Activated CD8-positive, alpha-beta T cell treated with anti-CD3 and anti-CD28 coated beads for 36 hours (primary cell): ENCODE data around the gene DCAF8. TPM values are rescaled to one million over a fixed set of nuclear protein-coding genes. Genes with fewer than 3 reads are reported as not detected.
A peak's percentile ranks its signal among the peaks of the same experiment; 100 is the strongest.

Experiments
- ATAC-seq: fragments of 200-7000 bp; cut with Tn5 transposase; one replicate; pipeline ENCODE4 v1.10.0; 2021; ENCODE audit warnings: mild to moderate bottlenecking, moderate library complexity
- CTCF ChIA-PET: fragments of 350-600 bp; sonication (Branson Sonifier 250); formaldehyde crosslinking; loops from one replicate; lab custom pipeline; 2021; ENCODE audit warnings: antibody characterized with exemption; lab: Charles Lee
- POLR2A ChIA-PET: fragments of 350-600 bp; sonication (Branson Sonifier 250); formaldehyde crosslinking; loops from one replicate; lab custom pipeline; 2021; ENCODE audit warnings: antibody characterized with exemption; lab: Charles Lee
- DNase-seq: peaks from one replicate; pipeline ENCODE4 v3.0.0-alpha.2; 2020
- H3K27ac Mint-ChIP-seq: one replicate; pipeline ENCODE4 v1.8.0; 2021; ENCODE audit warnings: mild to moderate bottlenecking, mixed read lengths
- H3K27me3 Mint-ChIP-seq: one replicate; pipeline ENCODE4 v1.8.0; 2021; ENCODE audit warnings: mixed read lengths
- H3K36me3 Mint-ChIP-seq: one replicate; pipeline ENCODE4 v1.8.0; 2021; ENCODE audit warnings: low read depth, mixed read lengths
- H3K4me1 Mint-ChIP-seq: one replicate; pipeline ENCODE4 v1.8.0; 2021; ENCODE audit warnings: low read depth, mixed read lengths
- H3K4me3 Mint-ChIP-seq: one replicate; pipeline ENCODE4 v1.8.0; 2021; ENCODE audit warnings: mild to moderate bottlenecking, moderate library complexity, mixed read lengths
- H3K9me3 Mint-ChIP-seq: one replicate; pipeline ENCODE4 v1.8.0; 2021; ENCODE audit warnings: mixed read lengths
- CTCF ChIP-seq: fragments of 200-600 bp; IDR thresholded peaks from one replicate; pipeline ENCODE4 v1.8.0; 2022; ENCODE audit warnings: antibody characterized with exemption, mild to moderate bottlenecking
- intact Hi-C: fragments of 100-400 bp; cut with micrococcal nuclease; formaldehyde crosslinking; loops from one replicate; pipeline ENCODE4 v1.10.0; 2022
- total RNA-seq, 2 experiments: library from RNA; stranded (reverse); gene quantifications; one replicate each; pipeline ENCODE4 v1.2.3, GENCODE V29; 2021

DCAF8 gene
- total RNA-seq, 2 experiments from 2014 or later = 116 TPM

GRCh38 chr1:160168016-160168415, 94.3 kb downstream of the DCAF8 start:
- H3K9me3 Mint-ChIP-seq = no peaks in the 10 kb centered on the region
- no peaks in the 10 kb centered on the region for H3K36me3 Mint-ChIP-seq
- no peak for TF ChIP-seq CTCF
- ATAC-seq (no peak), DNase-seq (no peak)
- no peak overlapping the region for H3K4me3 Mint-ChIP-seq
- ChIA-PET POLR2A (no interaction called here), CTCF (interaction anchor here (1.5 to 1.7 kb wide), 2 partner anchors 82 to 84 kb away, joined by 7 read pairs; no protein-coding TSS in a partner anchor)
- intact Hi-C loops = loop anchor here (5.0 kb wide), 1 partner anchor 81 kb away; no protein-coding TSS in a partner anchor
- H3K27me3 Mint-ChIP-seq = peaks cover 11% of the 10 kb centered on the region
- no peak overlapping the region for H3K27ac Mint-ChIP-seq
- peaks cover 33% of the 10 kb centered on the region for H3K4me1 Mint-ChIP-seq

- intact Hi-C loops = loop anchor here (5.0 kb wide), 1 partner anchor 80 kb away; no protein-coding TSS in a partner anchor
- H3K27ac Mint-ChIP-seq = no peak overlapping the region
- H3K27me3 Mint-ChIP-seq = peaks cover 11% of the 10 kb centered on the region
- H3K36me3 Mint-ChIP-seq = no peaks in the 10 kb centered on the region
- peaks cover 33% of the 10 kb centered on the region for H3K4me1 Mint-ChIP-seq
- no peak overlapping the region for H3K4me3 Mint-ChIP-seq
- peak; percentile 87 for ATAC-seq
- peak; percentile 65 for DNase-seq
- no peak for TF ChIP-seq CTCF
- POLR2A ChIA-PET = interaction anchor here (1.0 kb wide), 1 partner anchor 66 kb away, joined by 3 read pairs; no protein-coding TSS in a partner anchor
- no peaks in the 10 kb centered on the region for H3K9me3 Mint-ChIP-seq
- CTCF ChIA-PET = interaction anchor here (0.9 to 1.5 kb wide), 3 partner anchors 14 to 84 kb away, joined by 3 to 7 read pairs (median 3); no protein-coding TSS in a partner anchor
Observed at GRCh38 chr1:160167580-160167979, 94.8 kb downstream of the DCAF8 start.

GRCh38 chr1:160167056-160167455, 95.3 kb downstream of the DCAF8 start:
- CTCF ChIA-PET = interaction anchor here (0.9 to 1.5 kb wide), 3 partner anchors 15 to 85 kb away, joined by 3 to 7 read pairs (median 3); no protein-coding TSS in a partner anchor
- H3K9me3 Mint-ChIP-seq = no peaks in the 10 kb centered on the region
- H3K4me1 Mint-ChIP-seq = peaks cover 33% of the 10 kb centered on the region
- no peak overlapping the region for H3K4me3 Mint-ChIP-seq
- POLR2A ChIA-PET = interaction anchor here (1.0 kb wide), 2 partner anchors 66 to 85 kb away, joined by 3 to 4 read pairs; no protein-coding TSS in a partner anchor
- no peak overlapping the region for H3K27ac Mint-ChIP-seq
- H3K36me3 Mint-ChIP-seq = no peaks in the 10 kb centered on the region
- intact Hi-C loops = loop anchor here (5.0 kb wide), 1 partner anchor 80 kb away; no protein-coding TSS in a partner anchor
- ATAC-seq (no peak), DNase-seq (no peak)
- no peak for TF ChIP-seq CTCF
- peaks cover 11% of the 10 kb centered on the region for H3K27me3 Mint-ChIP-seq

- ATAC-seq = no peak
- POLR2A ChIA-PET = interaction anchor here (1.0 kb wide), 2 partner anchors 65 to 86 kb away, joined by 3 to 4 read pairs; no protein-coding TSS in a partner anchor
- H3K9me3 Mint-ChIP-seq = no peaks in the 10 kb centered on the region
- DNase-seq = peak; percentile 15
- H3K4me3 Mint-ChIP-seq = no peak overlapping the region
- intact Hi-C loops = loop anchor here (5.0 kb wide), 1 partner anchor 79 kb away; no protein-coding TSS in a partner anchor
- no peaks in the 10 kb centered on the region for H3K36me3 Mint-ChIP-seq
- H3K27ac Mint-ChIP-seq = no peak overlapping the region
- peaks cover 11% of the 10 kb centered on the region for H3K27me3 Mint-ChIP-seq
- CTCF ChIA-PET = interaction anchor here (0.9 to 1.7 kb wide), 3 partner anchors 16 to 85 kb away, joined by 3 to 7 read pairs (median 5); no protein-coding TSS in a partner anchor
- TF ChIP-seq CTCF = no peak
- peaks cover 33% of the 10 kb centered on the region for H3K4me1 Mint-ChIP-seq
Observed at GRCh38 chr1:160166166-160166868, 96.0 kb downstream of the DCAF8 start.

Other genes starting within 250 kb of the DCAF8 start
- 1 to 10 TPM; 3.9 to 4.0 TPM for gene PIGM, start 230.6 kb downstream of the DCAF8 start, total RNA-seq
- under 1 TPM; 0.14 to 0.29 TPM for gene KCNJ10, start 192.4 kb downstream of the DCAF8 start, total RNA-seq
- not detected for gene KCNJ9, start 181.0 kb downstream of the DCAF8 start, total RNA-seq
- 10 to 100 TPM; 48.0 to 49.5 TPM for gene IGSF8, start 163.9 kb downstream of the DCAF8 start, total RNA-seq
- gene ATP1A2, start 146.8 kb downstream of the DCAF8 start, total RNA-seq = not detected
- gene ATP1A4, start 110.9 kb downstream of the DCAF8 start, total RNA-seq = not detected
- gene CASQ1, start 72.0 kb downstream of the DCAF8 start, total RNA-seq = not detected
- 10 to 100 TPM; 31.8 to 34.1 TPM for gene PEA15, start 57.2 kb downstream of the DCAF8 start, total RNA-seq
- gene PEX19, start 22.6 kb upstream of the DCAF8 start, total RNA-seq = 10 to 100 TPM; 52.9 to 56.9 TPM
- 100 to 1,000 TPM; 117 to 118 TPM for gene COPA, start 80.7 kb upstream of the DCAF8 start, total RNA-seq
- gene NCSTN, start 80.8 kb upstream of the DCAF8 start, total RNA-seq = 10 to 100 TPM; 36.6 to 38.0 TPM
- under 1 TPM; 0.22 to 0.45 TPM for gene NHLH1, start 104.5 kb upstream of the DCAF8 start, total RNA-seq
- gene VANGL2, start 138.0 kb upstream of the DCAF8 start, total RNA-seq = under 1 TPM; 0.16 to 0.40 TPM